Measurements from ENCODE around the gene GPBP1L1.
"Not testable (repeated sequence)": the region's sequence is repeated elsewhere in the genome, so short reads cannot be mapped to it uniquely, and the experiment has no call there.

The GPBP1L1 gene

DNA sequence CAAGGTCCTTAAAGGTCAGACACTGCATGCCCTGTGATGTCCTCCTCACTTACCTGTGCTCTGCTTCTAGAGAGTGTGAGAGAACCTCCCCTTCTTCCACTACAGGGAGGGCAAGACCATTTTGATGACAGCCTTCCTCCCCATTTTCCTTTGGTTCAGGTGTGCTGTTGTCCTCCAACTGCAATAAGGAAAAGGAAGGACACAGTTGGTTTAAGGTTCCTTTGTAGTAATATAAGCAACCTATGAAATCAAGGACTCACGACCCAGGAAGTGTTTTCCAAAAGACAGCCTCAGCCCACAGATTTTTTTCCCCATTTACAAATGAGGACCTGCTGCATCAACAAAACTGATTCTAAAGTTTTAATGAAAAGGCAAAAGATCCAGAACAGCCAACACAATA lies 55.9 kb downstream of the GPBP1L1 start:
- no peak for DNase-seq

DNA sequence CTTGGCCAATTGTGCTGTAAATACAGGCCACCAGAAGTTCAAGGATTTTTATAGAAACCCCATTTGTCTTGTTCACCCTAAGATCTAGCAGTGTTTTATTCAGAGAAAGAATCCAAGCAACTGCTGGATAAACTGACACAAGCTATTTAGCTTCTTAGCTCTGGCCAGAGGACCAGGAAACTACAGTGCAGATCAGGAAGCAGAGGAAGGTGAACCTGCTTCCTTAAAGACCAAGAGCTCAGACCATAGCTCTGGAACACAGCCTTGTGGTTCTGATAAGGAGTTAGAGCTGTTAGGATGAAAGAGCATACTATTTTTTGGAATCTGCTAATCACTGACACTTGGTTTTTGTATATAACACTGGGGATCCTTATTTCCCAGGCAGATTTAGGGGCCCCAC lies 57.3 kb downstream of the GPBP1L1 start:
- no peak for DNase-seq

DNA sequence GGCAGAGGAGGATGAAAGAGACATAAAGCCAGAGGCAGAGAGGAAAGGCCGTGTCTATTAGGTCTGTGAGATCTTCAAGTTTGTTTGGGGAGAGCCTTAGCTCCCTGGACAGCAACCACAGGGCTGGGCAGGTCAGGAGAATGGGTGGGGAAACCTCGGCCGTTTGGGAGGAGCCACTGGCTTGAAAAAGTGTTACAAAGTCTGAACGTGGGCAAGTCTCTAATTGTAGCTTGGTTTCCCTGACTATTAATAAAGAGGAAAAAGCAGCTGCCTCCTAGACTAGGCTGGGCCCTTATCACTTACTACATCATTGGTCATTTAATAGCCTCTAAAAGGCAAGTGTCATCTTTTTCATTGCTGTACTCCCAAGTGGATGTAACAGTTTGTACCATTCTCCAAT lies 62.4 kb downstream of the GPBP1L1 start, which contains the start of gene CCDC17:
Gene CCDC17, minus strand, starts transcription at position 83 of the 400 bp plus-strand sequence. CDS start 145 bp downstream, outside the sequence.
- DNase-seq: no peak

DNA sequence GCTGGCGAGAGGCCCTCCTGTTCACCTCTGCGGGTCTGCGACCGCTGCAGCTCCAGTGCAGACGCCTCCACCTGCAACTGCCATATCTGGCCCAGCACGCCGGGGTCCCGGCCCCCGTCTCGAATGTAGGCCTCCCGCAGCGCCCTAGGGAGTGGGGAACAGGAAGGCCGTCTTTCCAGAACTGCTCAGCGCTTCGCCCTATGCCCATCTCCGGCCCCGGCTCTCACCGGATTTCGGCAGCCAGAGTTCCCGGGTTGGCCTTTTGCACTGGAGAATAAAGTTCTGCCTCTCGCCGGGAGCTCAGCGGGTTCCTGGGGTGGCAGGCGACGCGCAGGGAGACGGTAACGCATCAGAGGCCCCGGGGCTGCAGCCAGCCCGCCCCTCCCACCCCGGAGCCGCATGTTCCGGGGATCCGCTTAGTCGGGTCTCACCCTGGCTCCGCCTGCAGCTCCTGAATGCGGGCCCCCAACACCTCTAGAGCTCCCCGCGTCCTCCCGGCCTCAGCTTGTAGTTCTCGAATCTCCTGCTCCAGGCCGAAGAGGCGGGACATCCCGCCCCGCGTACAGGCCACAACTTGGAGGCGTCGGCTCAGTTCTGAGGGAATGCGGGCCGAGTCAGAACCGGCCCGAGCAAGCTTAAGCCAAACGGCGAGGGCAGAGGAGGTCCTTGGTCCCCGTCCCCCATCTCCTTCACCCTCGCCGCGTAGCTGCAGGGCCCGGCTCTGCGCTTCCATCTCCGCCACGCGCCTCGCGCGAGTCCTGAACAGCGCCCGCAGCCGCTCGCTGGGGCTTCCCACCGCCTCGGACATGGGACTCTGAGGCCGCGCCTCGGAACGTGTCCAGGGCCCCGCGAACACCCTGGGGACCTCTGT lies 63.6 kb downstream of the GPBP1L1 start:
- DNase-seq: no peak

DNA sequence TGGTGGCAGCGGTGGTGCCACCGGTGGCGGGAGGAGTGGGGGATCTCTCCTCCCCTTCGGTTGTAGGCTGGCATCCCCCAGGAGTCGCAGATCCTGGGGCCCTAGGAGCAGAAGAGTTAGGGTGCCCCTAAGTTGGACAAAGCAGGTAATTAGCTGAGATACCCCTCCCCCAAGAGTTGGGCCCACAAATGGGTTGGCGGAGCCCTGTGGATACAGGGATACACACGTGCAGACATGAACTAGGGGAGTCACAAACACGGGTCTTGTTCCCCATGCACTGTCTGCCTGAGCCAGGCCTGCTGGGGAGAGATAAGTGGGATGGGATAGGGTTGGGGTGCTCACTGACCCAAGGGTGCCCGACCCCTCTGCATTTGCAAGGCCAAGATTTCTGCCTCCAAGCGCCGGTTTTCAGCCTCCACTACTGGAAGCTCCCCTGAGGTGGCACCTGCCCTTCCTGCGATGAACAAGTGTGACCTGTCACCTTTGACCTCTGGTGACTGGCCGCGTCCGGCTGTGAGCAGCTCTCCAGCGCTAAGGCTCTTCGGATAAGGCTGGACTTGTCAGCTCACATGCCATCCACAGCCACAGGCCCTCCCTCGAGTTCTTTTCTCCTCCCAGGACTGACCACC lies 64.3 kb downstream of the GPBP1L1 start:
- DNase-seq: no peak

DNA sequence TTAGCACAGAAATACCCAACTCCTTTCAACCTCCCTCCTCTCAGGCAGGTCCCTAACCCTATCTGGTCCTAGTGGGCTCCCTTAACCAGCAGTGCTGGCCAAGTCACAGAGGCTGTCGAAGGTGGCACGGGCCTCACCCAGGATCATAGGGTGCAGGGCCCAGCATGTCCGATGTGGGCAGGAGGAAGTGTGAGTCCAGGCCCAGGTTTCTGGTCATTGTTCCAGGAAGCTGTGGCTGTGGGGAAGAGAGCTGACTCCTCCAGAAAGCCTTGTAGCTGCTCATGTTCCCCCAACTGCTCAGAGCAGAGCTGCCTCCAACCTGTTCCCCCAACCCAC lies 64.9 kb downstream of the GPBP1L1 start:
- no peak for DNase-seq

DNA sequence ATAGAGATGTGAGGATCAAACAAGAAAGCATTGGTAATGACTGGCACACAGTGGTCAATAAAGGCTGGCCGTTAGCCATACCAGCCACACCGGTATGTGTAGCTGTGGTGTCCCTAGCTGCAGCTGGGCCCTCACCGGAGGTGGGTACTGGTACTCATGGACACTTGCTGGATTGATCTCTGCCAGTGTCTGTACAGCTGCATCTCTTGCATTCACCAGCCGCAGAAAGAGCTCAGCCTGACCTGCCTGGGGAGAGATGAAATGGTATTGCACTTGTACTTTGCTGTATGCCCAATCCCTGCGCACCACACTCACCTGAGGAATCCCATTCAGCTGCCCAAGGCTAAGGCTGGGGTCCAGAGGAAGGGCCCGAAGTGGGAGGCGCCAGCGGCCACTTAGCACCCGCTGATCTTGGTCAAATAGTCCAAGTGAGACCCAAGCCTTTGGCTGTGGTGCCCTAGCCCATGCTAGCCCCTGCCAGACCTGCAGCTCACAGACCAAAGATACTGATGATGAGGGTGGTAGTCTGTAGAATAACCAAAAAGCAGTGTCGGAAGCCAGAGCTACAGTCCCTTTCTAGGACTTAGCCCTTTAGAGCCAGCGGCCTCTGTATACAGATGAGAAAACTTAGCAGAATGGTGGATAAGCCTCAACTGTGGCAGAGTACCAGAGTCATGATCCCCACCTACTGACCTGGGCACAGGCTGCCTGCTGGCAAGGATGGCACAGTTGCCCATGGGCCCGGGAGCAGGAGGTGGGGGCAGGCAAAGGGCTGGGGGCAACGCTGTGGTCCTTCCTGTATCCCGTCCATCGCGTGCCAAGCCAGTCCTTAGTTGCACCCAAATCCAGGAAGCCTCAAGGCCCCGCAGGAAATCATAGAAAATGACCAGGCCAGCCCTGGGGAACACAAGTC lies 65.5 kb downstream of the GPBP1L1 start:
- no peak for DNase-seq

DNA sequence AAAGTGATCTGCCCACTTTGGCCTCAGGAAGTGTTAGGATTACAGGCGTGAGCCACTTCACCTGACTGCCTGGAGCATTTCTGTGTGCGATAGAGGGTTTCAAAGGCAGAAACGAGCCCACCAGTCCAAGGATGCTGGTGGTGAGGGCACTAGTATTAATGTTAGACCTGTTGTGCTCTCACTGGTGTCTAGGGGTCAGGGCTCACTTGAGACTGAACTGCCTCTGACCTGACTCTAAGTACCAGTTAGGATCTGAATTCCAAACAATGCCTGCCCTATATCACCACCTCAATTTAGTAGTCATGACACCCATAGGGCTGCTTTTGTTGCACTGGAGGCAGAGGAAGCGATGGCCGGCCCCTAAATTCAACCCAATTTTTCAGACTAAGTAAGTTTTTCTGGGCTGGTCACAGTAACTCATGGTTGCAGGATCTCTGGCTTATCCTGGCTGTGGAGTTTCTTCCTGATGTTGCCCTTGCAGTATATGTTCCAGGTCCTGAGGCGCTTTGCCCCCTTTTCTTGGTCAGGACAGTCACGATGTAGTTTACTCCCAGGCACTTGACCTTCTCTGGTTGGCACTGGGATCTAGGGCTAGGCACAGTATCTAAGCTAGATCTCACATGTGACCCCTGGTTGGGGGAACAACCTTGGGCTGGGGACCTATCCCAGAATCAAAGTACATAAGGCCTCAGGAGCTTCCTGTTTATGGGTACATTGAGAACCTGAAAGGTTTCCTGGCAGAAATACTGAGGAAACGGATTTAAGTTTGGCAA lies 67.0 kb downstream of the GPBP1L1 start:
- DNase-seq: no peak

DNA sequence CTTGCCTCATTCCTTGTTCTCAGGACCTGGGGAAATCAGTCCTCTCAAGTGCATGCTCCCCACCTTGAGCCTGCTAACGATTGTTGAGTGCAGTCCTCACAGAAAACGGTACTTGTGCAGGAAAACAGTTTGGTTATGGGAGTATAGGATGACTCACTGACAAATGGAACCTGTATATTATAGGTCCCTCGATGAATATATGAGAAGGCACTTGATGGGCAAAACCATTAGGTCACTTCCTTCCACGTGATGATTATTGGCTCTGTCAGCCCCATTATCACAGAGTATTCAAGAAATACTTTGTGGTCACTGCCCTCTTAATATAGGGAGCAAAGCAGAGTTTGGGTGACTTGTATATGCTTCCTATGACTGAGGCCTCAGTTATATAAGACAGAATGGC lies 68.7 kb downstream of the GPBP1L1 start:
- no peak for DNase-seq

DNA sequence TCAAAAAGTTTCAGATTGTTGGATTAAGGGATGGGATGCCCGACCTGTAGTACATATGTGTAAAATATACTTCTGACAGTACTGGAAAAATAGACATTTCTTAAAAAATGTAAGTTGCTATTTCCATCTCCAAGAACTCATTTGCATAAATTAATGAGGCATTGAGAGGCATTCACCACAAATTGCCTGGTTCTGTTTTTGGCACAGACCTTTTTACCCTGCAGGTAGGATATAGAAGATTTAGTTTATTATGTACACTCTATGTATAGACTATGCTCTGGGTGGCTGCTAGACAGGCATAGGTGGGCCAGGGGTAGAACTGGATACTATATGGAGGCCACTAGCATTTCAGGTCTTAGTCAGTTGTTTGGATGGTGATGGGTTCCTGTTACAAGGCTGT lies 70.4 kb downstream of the GPBP1L1 start:
- DNase-seq: no peak

DNA sequence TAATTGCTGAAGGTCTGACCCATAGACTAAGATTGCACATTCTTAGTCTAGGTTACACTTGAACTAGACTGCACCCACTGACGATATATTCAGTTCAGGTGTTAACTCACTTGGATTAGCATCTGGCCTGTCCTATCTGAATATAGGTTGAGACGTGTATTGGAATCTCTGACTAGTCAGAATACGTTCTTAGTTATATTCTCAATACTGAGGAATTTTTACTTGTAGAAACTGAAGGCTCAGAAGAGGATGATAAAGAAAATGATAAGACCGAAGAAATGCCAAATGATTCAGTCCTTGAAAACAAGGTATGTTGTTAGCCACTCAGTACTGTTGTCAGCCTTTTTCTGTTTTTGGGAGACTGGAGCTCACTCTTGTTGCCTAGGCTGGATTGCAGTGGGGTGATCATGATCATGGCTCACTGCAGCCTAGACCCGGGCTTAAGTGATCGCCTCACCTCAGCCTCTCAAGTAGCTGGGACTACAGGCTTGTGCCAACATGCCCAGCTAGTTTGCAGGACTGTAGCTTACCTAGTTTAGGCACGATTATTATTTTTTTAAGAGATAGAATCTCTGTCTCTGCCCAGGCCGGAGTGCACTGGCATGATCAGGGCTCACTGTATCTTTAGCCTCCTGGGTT lies 73.3 kb downstream of the GPBP1L1 start:
- no peak for DNase-seq

DNA sequence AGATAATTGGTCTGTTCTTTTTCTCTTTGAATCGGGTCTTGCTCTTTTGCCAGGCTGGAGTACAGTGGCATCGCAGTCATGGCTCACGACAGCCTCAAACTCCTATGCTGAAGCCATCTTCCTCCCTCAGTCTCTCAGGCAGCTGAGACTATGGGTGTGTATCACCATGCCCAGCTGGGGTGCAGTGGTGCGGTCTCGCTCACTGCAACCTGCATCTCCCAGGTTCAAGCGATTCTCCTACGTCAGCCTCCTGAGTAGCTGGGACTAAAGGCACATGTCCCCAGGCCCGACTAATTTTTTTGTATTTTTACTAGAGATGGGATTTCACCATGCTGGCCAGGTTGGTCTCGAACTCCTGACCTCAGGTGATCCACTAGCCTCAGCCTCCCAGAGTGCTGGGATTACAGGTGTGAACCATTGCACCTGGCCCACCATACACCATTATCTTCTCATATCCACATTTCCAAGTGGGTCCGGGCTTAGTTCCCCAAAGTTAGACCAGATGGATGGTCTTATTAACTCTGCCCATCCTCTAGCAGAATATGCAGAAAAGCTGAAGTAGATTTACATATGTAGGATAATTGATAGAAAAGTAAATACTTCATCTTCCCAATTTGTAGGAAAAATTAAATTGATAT lies 75.6 kb downstream of the GPBP1L1 start:
- no peak for DNase-seq

DNA sequence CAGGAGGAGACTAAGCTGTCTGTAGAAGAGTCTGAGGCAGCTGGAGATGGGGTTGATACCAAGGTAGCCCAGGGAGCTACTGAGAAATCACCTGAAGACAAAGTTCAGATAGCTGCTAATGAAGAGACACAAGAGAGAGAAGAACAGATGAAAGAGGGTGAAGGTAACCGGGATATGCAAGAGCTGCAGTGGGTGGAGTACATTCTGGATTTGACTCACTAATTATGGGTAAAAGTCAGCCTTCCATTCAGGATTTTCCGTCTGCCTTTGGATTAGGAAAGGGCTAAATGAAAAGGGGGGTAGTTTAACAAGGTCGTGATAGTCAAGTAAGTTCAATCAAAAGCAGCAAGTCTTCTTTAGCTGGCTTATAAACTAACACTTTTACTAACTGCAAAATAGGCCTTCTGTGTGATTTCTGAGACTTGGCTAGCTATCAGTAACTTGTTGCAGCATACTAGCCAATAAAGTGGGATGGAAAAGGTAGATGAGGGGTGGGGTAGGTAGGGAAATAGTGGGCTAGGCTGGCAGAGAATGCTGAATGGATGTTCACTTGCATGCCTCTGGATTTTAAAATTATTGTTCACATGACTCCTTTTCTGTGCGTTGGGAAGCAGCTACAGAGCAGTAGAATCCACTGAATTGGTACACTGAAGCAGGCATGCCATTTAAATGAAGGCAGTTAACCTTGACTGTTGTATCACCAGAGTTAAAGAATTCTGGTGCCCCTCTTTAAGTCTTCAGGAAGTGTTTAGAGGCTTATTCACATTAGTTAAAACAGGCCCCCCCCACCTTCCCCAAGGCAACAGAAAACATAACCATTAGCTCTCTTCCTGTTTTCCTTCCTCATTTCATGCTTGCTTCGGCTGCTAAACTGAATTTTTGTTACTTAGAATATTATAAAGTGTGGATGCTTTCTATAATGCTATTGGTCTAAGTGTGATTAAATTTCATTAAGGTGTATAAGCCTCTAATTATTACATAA lies 77.9 kb downstream of the GPBP1L1 start:
- DNase-seq: no peak

DNA sequence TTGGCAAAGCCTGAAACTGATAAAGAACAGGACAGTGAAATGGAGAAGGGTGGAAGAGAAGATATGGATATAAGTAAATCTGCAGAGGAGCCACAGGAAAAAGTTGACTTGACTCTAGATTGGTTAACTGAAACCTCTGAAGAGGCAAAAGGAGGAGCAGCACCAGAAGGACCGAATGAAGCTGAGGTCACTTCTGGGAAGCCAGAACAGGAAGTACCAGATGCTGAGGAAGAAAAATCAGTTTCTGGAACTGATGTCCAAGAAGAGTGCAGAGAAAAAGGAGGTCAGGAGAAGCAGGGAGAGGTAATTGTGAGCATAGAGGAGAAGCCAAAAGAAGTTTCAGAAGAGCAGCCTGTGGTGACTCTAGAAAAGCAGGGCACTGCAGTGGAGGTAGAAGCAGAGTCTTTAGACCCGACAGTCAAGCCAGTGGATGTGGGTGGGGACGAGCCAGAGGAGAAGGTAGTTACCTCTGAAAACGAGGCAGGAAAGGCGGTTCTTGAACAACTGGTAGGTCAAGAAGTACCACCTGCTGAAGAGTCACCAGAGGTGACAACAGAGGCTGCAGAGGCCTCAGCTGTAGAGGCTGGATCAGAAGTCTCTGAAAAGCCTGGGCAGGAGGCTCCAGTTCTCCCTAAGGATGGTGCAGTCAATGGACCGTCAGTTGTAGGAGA lies 78.8 kb downstream of the GPBP1L1 start:
- DNase-seq: no peak

DNA sequence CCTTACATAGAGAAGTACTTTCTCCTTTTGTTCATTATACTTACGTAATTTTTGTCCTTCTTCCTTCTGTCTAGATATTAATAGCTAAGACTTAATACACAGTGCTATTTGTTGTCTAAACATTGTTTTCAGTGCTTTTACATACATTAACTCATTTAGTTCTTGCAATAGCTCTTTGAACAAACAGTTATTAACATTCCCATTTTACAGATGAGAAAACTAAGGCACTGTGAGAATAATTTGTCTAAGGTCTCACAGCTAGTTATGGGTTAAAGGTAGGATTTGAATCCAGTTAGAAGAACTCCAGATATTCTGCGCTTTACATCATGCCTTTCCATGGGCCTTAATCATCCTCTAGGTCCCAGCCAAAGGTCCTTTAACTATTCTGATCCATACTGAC lies 82.1 kb downstream of the GPBP1L1 start:
- DNase-seq: no peak

DNA sequence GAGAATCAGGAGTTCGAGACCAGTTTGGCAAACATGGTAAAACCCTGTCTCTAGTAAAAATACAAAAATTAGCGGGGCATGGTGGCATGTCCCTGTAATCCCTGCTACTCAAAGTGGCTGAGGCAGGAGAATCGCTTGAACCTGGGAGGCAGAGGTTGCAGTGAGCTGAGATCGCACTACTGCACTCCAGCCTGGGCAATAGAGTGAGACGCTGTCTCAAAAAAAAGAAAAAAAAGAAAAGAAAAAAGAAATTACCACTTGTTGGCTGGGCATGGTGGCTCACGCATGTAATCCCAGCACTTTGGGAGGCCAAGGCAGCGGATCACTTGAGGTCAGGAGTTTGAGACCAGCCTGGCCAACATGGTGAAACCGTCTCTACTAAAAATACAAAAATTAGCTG lies 89.6 kb downstream of the GPBP1L1 start:
- DNase-seq: not testable (repeated sequence)

DNA sequence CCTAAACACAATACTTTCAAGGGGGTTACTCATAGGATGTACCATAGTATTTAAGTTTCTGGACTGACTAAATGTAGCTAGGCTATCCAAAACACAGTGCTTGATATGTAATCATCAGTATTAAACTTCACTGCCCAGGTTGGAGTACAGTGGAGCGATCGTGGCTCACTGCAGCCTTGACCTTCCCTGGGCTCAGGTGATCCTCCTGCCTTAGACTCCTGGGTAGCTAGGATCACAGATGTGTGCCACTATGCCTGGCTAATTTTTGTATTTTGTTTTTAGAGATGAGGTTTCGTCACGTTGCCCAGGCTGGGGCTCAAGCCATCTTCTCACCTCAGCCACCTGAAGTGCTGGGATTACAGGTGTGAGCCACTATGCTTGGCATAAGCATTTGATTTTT lies 91.9 kb downstream of the GPBP1L1 start:
- no peak for DNase-seq

DNA sequence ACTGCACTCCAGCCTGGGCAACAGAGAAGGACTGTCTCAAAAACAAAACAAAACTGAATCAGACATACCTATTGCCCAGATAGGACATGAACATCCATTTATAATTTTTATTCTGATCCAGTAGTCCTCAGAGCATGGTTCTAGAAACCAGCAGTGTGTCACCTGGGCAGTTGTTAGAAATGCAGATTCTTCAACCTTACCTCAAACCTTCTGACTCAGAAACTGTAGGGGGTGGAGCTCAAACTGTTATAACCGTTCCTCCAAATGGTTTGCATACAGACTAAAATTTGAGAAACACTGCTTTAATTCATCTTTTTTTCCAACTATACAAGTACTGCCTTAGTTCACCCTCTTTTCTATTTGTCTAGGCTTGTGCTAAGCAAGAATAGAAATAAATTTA lies 96.5 kb downstream of the GPBP1L1 start:
- DNase-seq: no peak

DNA sequence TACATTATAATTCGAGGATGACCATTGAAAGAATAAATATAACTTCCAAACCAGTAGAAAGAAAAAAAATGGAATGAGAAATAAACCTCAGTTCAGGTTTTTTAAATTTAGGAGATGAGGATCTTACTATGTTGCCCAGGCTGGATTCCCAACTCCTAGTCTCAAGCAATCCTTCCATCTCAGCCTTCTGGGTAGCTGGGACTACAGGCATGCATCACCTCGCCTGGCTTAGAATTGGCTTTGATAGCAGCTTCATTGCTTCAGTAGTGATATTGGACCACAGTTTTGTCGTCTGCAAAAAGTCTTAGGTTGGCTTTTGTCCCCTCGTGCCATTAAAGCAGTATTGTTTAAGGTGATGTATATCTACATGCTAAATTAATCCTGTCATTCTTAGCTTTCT lies 99.6 kb downstream of the GPBP1L1 start:
- no peak for DNase-seq

Measured in hippocampal formation (tissue), 2 donors.